GM23338 (cell line): Measurements from ENCODE around the gene AKNA.

ENCODE experiments used
- CREB1 ChIP-seq: fragments of 250-450 bp; sonication (Bioruptor Pico); IDR thresholded peaks from 2 replicates; pipeline ENCODE4 v1.5.0; 2020; ENCODE audit warnings: low read depth, mild to moderate bottlenecking, moderate library complexity
- EZH2 ChIP-seq: fragments of 200-600 bp; sonication (generic); IDR thresholded peaks from one replicate; pipeline ENCODE4 v1.8.0; 2017; ENCODE audit warnings: antibody characterized with exemption, mild to moderate bottlenecking, low read depth; ENCODE audit not compliant: unreplicated experiment
- EZH2phosphoT487 ChIP-seq: fragments of 200-600 bp; sonication (generic); IDR thresholded peaks from one replicate; pipeline ENCODE4 v1.8.1; 2018; ENCODE audit warnings: antibody characterized with exemption; ENCODE audit not compliant: unreplicated experiment
- JUNB ChIP-seq: IDR thresholded peaks from one replicate; pipeline ENCODE4 v1.6.1; 2016; ENCODE audit warnings: antibody characterized with exemption; ENCODE audit not compliant: unreplicated experiment
- POLR2AphosphoS5 ChIP-seq: IDR thresholded peaks from 2 replicates; pipeline ENCODE4 v1.6.1; 2016; ENCODE audit warnings: antibody characterized with exemption, low read depth
- ZNF114 ChIP-seq: fragments of 250-450 bp; sonication (Bioruptor Pico); IDR thresholded peaks from 2 replicates; pipeline ENCODE4 v1.5.0; 2020; ENCODE audit warnings: mild to moderate bottlenecking, moderate library complexity
- ZNF331 ChIP-seq: fragments of 250-450 bp; sonication (Bioruptor Pico); IDR thresholded peaks from 2 replicates; pipeline ENCODE4 v1.5.0; 2020; ENCODE audit warnings: low read depth, mild to moderate bottlenecking, moderate library complexity
- TF ChIP-seq, protein P1 (sequence below), 2 experiments: fragments of 200-600 bp in 1 of 2; sonication (generic) in 1 of 2; conservative IDR thresholded peaks; 2 replicates each; pipeline versions ENCODE4 v1.5.1 to v1.6.1; 2016 to 2017; ENCODE audit warnings: antibody characterized with exemption in 2 of 2, low read depth in 2 of 2, mild to moderate bottlenecking in 2 of 2, moderate library complexity in 1 of 2
- TF ChIP-seq, protein P2 (sequence below): IDR thresholded peaks from one replicate; pipeline ENCODE4 v1.6.1; 2018; ENCODE audit warnings: antibody characterized with exemption; ENCODE audit not compliant: unreplicated experiment
- TF ChIP-seq, protein P3 (sequence below): IDR thresholded peaks from 2 replicates; pipeline ENCODE4 v1.6.1; 2016; ENCODE audit warnings: antibody characterized with exemption

DNA sequence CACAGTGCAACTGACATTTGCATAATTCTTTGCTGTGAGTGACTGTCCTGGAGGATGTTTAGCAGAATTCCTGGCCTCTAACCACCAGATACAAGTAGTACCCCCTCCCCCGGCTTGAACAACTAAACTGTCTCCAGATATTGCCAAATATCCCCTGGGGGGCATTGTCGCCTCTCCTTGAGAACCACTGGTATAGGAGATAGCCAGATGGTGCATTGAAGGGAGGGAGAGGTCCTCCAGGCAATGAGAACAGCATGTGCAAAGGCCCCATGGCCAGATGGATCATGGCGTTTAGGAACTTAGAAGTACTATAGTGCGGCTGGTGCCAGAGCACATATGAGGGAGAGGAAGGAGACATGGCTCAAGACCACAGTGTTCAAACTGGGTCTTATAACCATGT lies 83.8 kb downstream of the AKNA start:
- no peak for TF ChIP-seq POLR2AphosphoS5
- TF ChIP-seq, protein P1, sequence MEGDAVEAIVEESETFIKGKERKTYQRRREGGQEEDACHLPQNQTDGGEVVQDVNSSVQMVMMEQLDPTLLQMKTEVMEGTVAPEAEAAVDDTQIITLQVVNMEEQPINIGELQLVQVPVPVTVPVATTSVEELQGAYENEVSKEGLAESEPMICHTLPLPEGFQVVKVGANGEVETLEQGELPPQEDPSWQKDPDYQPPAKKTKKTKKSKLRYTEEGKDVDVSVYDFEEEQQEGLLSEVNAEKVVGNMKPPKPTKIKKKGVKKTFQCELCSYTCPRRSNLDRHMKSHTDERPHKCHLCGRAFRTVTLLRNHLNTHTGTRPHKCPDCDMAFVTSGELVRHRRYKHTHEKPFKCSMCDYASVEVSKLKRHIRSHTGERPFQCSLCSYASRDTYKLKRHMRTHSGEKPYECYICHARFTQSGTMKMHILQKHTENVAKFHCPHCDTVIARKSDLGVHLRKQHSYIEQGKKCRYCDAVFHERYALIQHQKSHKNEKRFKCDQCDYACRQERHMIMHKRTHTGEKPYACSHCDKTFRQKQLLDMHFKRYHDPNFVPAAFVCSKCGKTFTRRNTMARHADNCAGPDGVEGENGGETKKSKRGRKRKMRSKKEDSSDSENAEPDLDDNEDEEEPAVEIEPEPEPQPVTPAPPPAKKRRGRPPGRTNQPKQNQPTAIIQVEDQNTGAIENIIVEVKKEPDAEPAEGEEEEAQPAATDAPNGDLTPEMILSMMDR (conservative IDR thresholded peaks at IDR 0.05; ENCODE audit: low read depth in 2 of 2) = no peak
- TF ChIP-seq EZH2 = no peak
- TF ChIP-seq EZH2phosphoT487 = no peak
- TF ChIP-seq, protein P2, sequence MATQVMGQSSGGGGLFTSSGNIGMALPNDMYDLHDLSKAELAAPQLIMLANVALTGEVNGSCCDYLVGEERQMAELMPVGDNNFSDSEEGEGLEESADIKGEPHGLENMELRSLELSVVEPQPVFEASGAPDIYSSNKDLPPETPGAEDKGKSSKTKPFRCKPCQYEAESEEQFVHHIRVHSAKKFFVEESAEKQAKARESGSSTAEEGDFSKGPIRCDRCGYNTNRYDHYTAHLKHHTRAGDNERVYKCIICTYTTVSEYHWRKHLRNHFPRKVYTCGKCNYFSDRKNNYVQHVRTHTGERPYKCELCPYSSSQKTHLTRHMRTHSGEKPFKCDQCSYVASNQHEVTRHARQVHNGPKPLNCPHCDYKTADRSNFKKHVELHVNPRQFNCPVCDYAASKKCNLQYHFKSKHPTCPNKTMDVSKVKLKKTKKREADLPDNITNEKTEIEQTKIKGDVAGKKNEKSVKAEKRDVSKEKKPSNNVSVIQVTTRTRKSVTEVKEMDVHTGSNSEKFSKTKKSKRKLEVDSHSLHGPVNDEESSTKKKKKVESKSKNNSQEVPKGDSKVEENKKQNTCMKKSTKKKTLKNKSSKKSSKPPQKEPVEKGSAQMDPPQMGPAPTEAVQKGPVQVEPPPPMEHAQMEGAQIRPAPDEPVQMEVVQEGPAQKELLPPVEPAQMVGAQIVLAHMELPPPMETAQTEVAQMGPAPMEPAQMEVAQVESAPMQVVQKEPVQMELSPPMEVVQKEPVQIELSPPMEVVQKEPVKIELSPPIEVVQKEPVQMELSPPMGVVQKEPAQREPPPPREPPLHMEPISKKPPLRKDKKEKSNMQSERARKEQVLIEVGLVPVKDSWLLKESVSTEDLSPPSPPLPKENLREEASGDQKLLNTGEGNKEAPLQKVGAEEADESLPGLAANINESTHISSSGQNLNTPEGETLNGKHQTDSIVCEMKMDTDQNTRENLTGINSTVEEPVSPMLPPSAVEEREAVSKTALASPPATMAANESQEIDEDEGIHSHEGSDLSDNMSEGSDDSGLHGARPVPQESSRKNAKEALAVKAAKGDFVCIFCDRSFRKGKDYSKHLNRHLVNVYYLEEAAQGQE = no peak
- TF ChIP-seq, protein P3, sequence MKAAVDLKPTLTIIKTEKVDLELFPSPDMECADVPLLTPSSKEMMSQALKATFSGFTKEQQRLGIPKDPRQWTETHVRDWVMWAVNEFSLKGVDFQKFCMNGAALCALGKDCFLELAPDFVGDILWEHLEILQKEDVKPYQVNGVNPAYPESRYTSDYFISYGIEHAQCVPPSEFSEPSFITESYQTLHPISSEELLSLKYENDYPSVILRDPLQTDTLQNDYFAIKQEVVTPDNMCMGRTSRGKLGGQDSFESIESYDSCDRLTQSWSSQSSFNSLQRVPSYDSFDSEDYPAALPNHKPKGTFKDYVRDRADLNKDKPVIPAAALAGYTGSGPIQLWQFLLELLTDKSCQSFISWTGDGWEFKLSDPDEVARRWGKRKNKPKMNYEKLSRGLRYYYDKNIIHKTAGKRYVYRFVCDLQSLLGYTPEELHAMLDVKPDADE = no peak
- no peak for TF ChIP-seq ZNF114 (CRISPR knock-in tag)
- no peak for TF ChIP-seq CREB1 (CRISPR knock-in tag)
- no peak for TF ChIP-seq JUNB
- TF ChIP-seq ZNF331 (CRISPR knock-in tag) = no peak
